Parathyroid adenoma (tissue), 2 donors: ENCODE measurements around the gene WNT9A.
"Not testable (repeated sequence)": the region's sequence is repeated elsewhere in the genome, so short reads cannot be mapped to it uniquely, and the experiment has no call there.

Experiments used
- H2AFZ ChIP-seq: fragments of 300-600 bp; sonication (generic); one replicate; pipeline ENCODE4 v1.7.0; 2017; ENCODE audit warnings: antibody characterized with exemption, mild to moderate bottlenecking
- H3K27ac ChIP-seq: fragments of 300-600 bp; sonication (generic); one replicate; pipeline ENCODE4 v1.7.0; 2017
- H3K27me3 ChIP-seq: fragments of 300-600 bp; sonication (generic); one replicate; pipeline ENCODE4 v1.7.0; 2017; ENCODE audit warnings: low read length; ENCODE audit not compliant: control insufficient read depth, insufficient read depth
- H3K36me3 ChIP-seq: fragments of 300-600 bp; sonication (generic); one replicate; pipeline ENCODE4 v1.7.0; 2017; ENCODE audit warnings: low read length; ENCODE audit not compliant: control insufficient read depth, insufficient read depth
- H3K4me1 ChIP-seq: fragments of 300-600 bp; sonication (generic); one replicate; pipeline ENCODE4 v1.7.0; 2017; ENCODE audit warnings: control low read depth
- H3K4me2 ChIP-seq: fragments of 300-600 bp; sonication (generic); one replicate; pipeline ENCODE4 v1.7.0; 2017; ENCODE audit warnings: low read length
- H3K4me3 ChIP-seq: fragments of 300-600 bp; sonication (generic); one replicate; pipeline ENCODE4 v1.7.0; 2017; ENCODE audit warnings: low read depth, low read length
- H3K79me2 ChIP-seq: fragments of 300-600 bp; sonication (generic); one replicate; pipeline ENCODE4 v1.7.0; 2017; ENCODE audit warnings: control low read depth
- H3K9ac ChIP-seq: fragments of 300-600 bp; sonication (generic); one replicate; pipeline ENCODE4 v1.7.0; 2017; ENCODE audit warnings: mild to moderate bottlenecking
- H3K9me3 ChIP-seq: fragments of 300-600 bp; sonication (generic); one replicate; pipeline ENCODE4 v1.7.0; 2017; ENCODE audit warnings: low read length; ENCODE audit not compliant: control insufficient read depth
- donor health status: primary hyperparathyroidism.

Gene WNT9A

GRCh38 chr1:227972843-227973374 is 25.2 kb upstream of the WNT9A start:
- H3K4me1 ChIP-seq, H3K9me3 ChIP-seq, H3K27ac ChIP-seq: not testable (repeated sequence)

GRCh38 chr1:227972283-227972679 is 24.5 kb upstream of the WNT9A start:
- H3K79me2 ChIP-seq, H3K4me2 ChIP-seq, H3K4me3 ChIP-seq, H3K9me3 ChIP-seq, H3K4me1 ChIP-seq, H3K36me3 ChIP-seq, H3K27me3 ChIP-seq, H3K27ac ChIP-seq, H3K9ac ChIP-seq, H2AFZ ChIP-seq: not testable (repeated sequence)

More at GRCh38 chr1:227972843-227973374, 25.2 kb upstream of the WNT9A start:
- not testable (repeated sequence) for H3K27me3 ChIP-seq, H3K36me3 ChIP-seq, H3K4me3 ChIP-seq, H2AFZ ChIP-seq, H3K79me2 ChIP-seq, H3K4me2 ChIP-seq, H3K9ac ChIP-seq

- H2AFZ ChIP-seq, H3K79me2 ChIP-seq, H3K27me3 ChIP-seq, H3K9ac ChIP-seq, H3K4me3 ChIP-seq, H3K27ac ChIP-seq, H3K9me3 ChIP-seq, H3K4me2 ChIP-seq, H3K36me3 ChIP-seq, H3K4me1 ChIP-seq: not testable (repeated sequence)
These were observed 24.0 kb upstream of the WNT9A start for GRCh38 chr1:227971643-227972282.

- not testable (repeated sequence) for H3K9ac ChIP-seq, H3K79me2 ChIP-seq, H3K4me2 ChIP-seq, H3K27me3 ChIP-seq, H2AFZ ChIP-seq, H3K4me3 ChIP-seq, H3K27ac ChIP-seq, H3K9me3 ChIP-seq, H3K36me3 ChIP-seq, H3K4me1 ChIP-seq
These were observed 23.5 kb upstream of the WNT9A start for GRCh38 chr1:227971216-227971615.

GRCh38 chr1:227970076-227970995 is 22.6 kb upstream of the WNT9A start:
- not testable (repeated sequence) for H3K4me1 ChIP-seq, H3K4me2 ChIP-seq, H3K27ac ChIP-seq, H3K9me3 ChIP-seq, H3K36me3 ChIP-seq, H3K79me2 ChIP-seq, H3K9ac ChIP-seq, H3K4me3 ChIP-seq, H3K27me3 ChIP-seq, H2AFZ ChIP-seq

GRCh38 chr1:227967815-227968214 is 20.1 kb upstream of the WNT9A start:
- H3K27me3 ChIP-seq, H3K27ac ChIP-seq, H3K36me3 ChIP-seq, H3K4me2 ChIP-seq, H3K79me2 ChIP-seq, H3K4me1 ChIP-seq, H3K9ac ChIP-seq, H3K9me3 ChIP-seq, H3K4me3 ChIP-seq, H2AFZ ChIP-seq: not testable (repeated sequence)

- not testable (repeated sequence) for H3K9me3 ChIP-seq, H3K79me2 ChIP-seq, H3K9ac ChIP-seq, H3K4me3 ChIP-seq, H3K27me3 ChIP-seq, H3K4me1 ChIP-seq, H3K27ac ChIP-seq, H3K4me2 ChIP-seq, H3K36me3 ChIP-seq, H2AFZ ChIP-seq
These were observed 19.0 kb upstream of the WNT9A start for GRCh38 chr1:227966733-227967132.
